Measurements from ENCODE around the gene CSF2RB.
A peak's percentile ranks its signal among the peaks of the same experiment; 100 is the strongest.

CSF2RB gene

GRCh38 chr22:36875741-36876140, 37.7 kb upstream of the CSF2RB start:
- H3K9me3 Mint-ChIP-seq: peaks cover 18% of the 10 kb centered on the region
- peaks cover 72% of the 10 kb centered on the region for H3K36me3 Mint-ChIP-seq (ENCODE audit: low read depth)
- DNase-seq (ENCODE audit: low spot score): no peak
- H3K27ac Mint-ChIP-seq: peak overlapping the region; percentile 22
- no peaks in the 10 kb centered on the region for H3K27me3 Mint-ChIP-seq (ENCODE audit: low read depth)
- H3K4me3 Mint-ChIP-seq: no peak overlapping the region
- H3K4me1 Mint-ChIP-seq (ENCODE audit: low read depth): peaks cover 18% of the 10 kb centered on the region

- H3K9me3 Mint-ChIP-seq: peaks cover 42% of the 10 kb centered on the region
- H3K27ac Mint-ChIP-seq: no peak overlapping the region
- H3K27me3 Mint-ChIP-seq (ENCODE audit: low read depth): no peaks in the 10 kb centered on the region
- peaks cover 55% of the 10 kb centered on the region for H3K36me3 Mint-ChIP-seq (ENCODE audit: low read depth)
- no peak overlapping the region for H3K4me3 Mint-ChIP-seq
- no peak for DNase-seq (ENCODE audit: low spot score)
- H3K4me1 Mint-ChIP-seq (ENCODE audit: low read depth): peaks cover 2% of the 10 kb centered on the region
Measured at GRCh38 chr22:36879775-36880174, 33.7 kb upstream of the CSF2RB start.

GRCh38 chr22:36881504-36882245, 31.8 kb upstream of the CSF2RB start:
- no peak overlapping the region for H3K27ac Mint-ChIP-seq
- H3K4me3 Mint-ChIP-seq: no peak overlapping the region

GRCh38 chr22:36884349-36885158, 28.9 kb upstream of the CSF2RB start:
- H3K4me1 Mint-ChIP-seq (ENCODE audit: low read depth): peaks cover 9% of the 10 kb centered on the region
- DNase-seq (ENCODE audit: low spot score): no peak
- peaks cover 19% of the 10 kb centered on the region for H3K36me3 Mint-ChIP-seq (ENCODE audit: low read depth)
- H3K27ac Mint-ChIP-seq: no peak overlapping the region
- no peak overlapping the region for H3K4me3 Mint-ChIP-seq
- peaks cover 38% of the 10 kb centered on the region for H3K9me3 Mint-ChIP-seq
- peaks cover 3% of the 10 kb centered on the region for H3K27me3 Mint-ChIP-seq (ENCODE audit: low read depth)

More at GRCh38 chr22:36881504-36882245, 31.8 kb upstream of the CSF2RB start:
- DNase-seq (ENCODE audit: low spot score): no peak
- no peaks in the 10 kb centered on the region for H3K27me3 Mint-ChIP-seq (ENCODE audit: low read depth)
- H3K9me3 Mint-ChIP-seq: peaks cover 42% of the 10 kb centered on the region
- peaks cover 2% of the 10 kb centered on the region for H3K4me1 Mint-ChIP-seq (ENCODE audit: low read depth)
- peaks cover 43% of the 10 kb centered on the region for H3K36me3 Mint-ChIP-seq (ENCODE audit: low read depth)

- Mint-ChIP-seq H3K27ac (no peak overlapping the region), H3K36me3 (ENCODE audit: low read depth) (peaks cover 14% of the 10 kb centered on the region), H3K4me3 (no peak overlapping the region), H3K9me3 (peaks cover 31% of the 10 kb centered on the region), H3K27me3 (ENCODE audit: low read depth) (peaks cover 3% of the 10 kb centered on the region), H3K4me1 (ENCODE audit: low read depth) (peaks cover 9% of the 10 kb centered on the region)
- DNase-seq (ENCODE audit: low spot score): no peak
Measured at GRCh38 chr22:36885474-36885873, 28.0 kb upstream of the CSF2RB start.

- peaks cover 9% of the 10 kb centered on the region for H3K4me1 Mint-ChIP-seq (ENCODE audit: low read depth)
- peaks cover 27% of the 10 kb centered on the region for H3K9me3 Mint-ChIP-seq
- H3K36me3 Mint-ChIP-seq (ENCODE audit: low read depth): peaks cover 12% of the 10 kb centered on the region
- no peak overlapping the region for H3K4me3 Mint-ChIP-seq
- no peak for DNase-seq (ENCODE audit: low spot score)
- H3K27ac Mint-ChIP-seq: no peak overlapping the region
- H3K27me3 Mint-ChIP-seq (ENCODE audit: low read depth): peaks cover 3% of the 10 kb centered on the region
Measured at GRCh38 chr22:36886016-36886415, 27.4 kb upstream of the CSF2RB start.

GRCh38 chr22:36887162-36887561, 26.3 kb upstream of the CSF2RB start:
- Mint-ChIP-seq H3K4me1 (ENCODE audit: low read depth) (peaks cover 13% of the 10 kb centered on the region), H3K36me3 (ENCODE audit: low read depth) (peaks cover 5% of the 10 kb centered on the region), H3K27ac (peak overlapping the region; percentile 80), H3K4me3 (peak overlapping the region; percentile 10), H3K27me3 (ENCODE audit: low read depth) (peaks cover 5% of the 10 kb centered on the region), H3K9me3 (peaks cover 16% of the 10 kb centered on the region)
- no peak for DNase-seq (ENCODE audit: low spot score)

GRCh38 chr22:36891646-36892045, 21.8 kb upstream of the CSF2RB start:
- Mint-ChIP-seq H3K27me3 (ENCODE audit: low read depth) (peaks cover 5% of the 10 kb centered on the region), H3K36me3 (ENCODE audit: low read depth) (peaks cover 8% of the 10 kb centered on the region), H3K4me1 (ENCODE audit: low read depth) (peaks cover 23% of the 10 kb centered on the region), H3K27ac (no peak overlapping the region), H3K9me3 (peaks cover 11% of the 10 kb centered on the region), H3K4me3 (no peak overlapping the region)
- DNase-seq (ENCODE audit: low spot score): no peak

- Mint-ChIP-seq H3K4me1 (ENCODE audit: low read depth) (peaks cover 20% of the 10 kb centered on the region), H3K4me3 (no peak overlapping the region), H3K36me3 (ENCODE audit: low read depth) (peaks cover 11% of the 10 kb centered on the region), H3K27me3 (ENCODE audit: low read depth) (peaks cover 5% of the 10 kb centered on the region), H3K9me3 (peaks cover 16% of the 10 kb centered on the region), H3K27ac (no peak overlapping the region)
- no peak for DNase-seq (ENCODE audit: low spot score)
Measured at GRCh38 chr22:36892292-36892691, 21.1 kb upstream of the CSF2RB start.

- H3K4me1 Mint-ChIP-seq (ENCODE audit: low read depth): peaks cover 21% of the 10 kb centered on the region
- H3K36me3 Mint-ChIP-seq (ENCODE audit: low read depth): peaks cover 12% of the 10 kb centered on the region
- H3K27ac Mint-ChIP-seq: no peak overlapping the region
Measured at GRCh38 chr22:36893262-36893661, 20.2 kb upstream of the CSF2RB start.

GRCh38 chr22:36894266-36894665, 19.2 kb upstream of the CSF2RB start:
- Mint-ChIP-seq H3K36me3 (ENCODE audit: low read depth) (peaks cover 12% of the 10 kb centered on the region), H3K4me3 (no peak overlapping the region), H3K9me3 (peaks cover 18% of the 10 kb centered on the region), H3K27ac (no peak overlapping the region), H3K27me3 (ENCODE audit: low read depth) (peaks cover 7% of the 10 kb centered on the region), H3K4me1 (ENCODE audit: low read depth) (peaks cover 25% of the 10 kb centered on the region)
- DNase-seq (ENCODE audit: low spot score): no peak

More at GRCh38 chr22:36893262-36893661, 20.2 kb upstream of the CSF2RB start:
- H3K9me3 Mint-ChIP-seq: peaks cover 18% of the 10 kb centered on the region
- DNase-seq (ENCODE audit: low spot score): no peak
- H3K27me3 Mint-ChIP-seq (ENCODE audit: low read depth): peaks cover 2% of the 10 kb centered on the region
- H3K4me3 Mint-ChIP-seq: no peak overlapping the region

GRCh38 chr22:36897611-36898010, 15.8 kb upstream of the CSF2RB start:
- H3K27me3 Mint-ChIP-seq (ENCODE audit: low read depth): peaks cover 7% of the 10 kb centered on the region
- no peak overlapping the region for H3K4me3 Mint-ChIP-seq
- H3K9me3 Mint-ChIP-seq: peaks cover 23% of the 10 kb centered on the region
- no peak for DNase-seq (ENCODE audit: low spot score)
- H3K4me1 Mint-ChIP-seq (ENCODE audit: low read depth): peaks cover 42% of the 10 kb centered on the region
- no peak overlapping the region for H3K27ac Mint-ChIP-seq
- peaks cover 12% of the 10 kb centered on the region for H3K36me3 Mint-ChIP-seq (ENCODE audit: low read depth)

- Mint-ChIP-seq H3K4me1 (ENCODE audit: low read depth) (peaks cover 44% of the 10 kb centered on the region), H3K36me3 (ENCODE audit: low read depth) (peaks cover 14% of the 10 kb centered on the region), H3K27ac (no peak overlapping the region), H3K27me3 (ENCODE audit: low read depth) (peaks cover 8% of the 10 kb centered on the region), H3K4me3 (no peak overlapping the region), H3K9me3 (peaks cover 28% of the 10 kb centered on the region)
- DNase-seq (ENCODE audit: low spot score): no peak
Measured at GRCh38 chr22:36898690-36899089, 14.7 kb upstream of the CSF2RB start.

GRCh38 chr22:36899498-36899897, 13.9 kb upstream of the CSF2RB start:
- peak overlapping the region; percentile 65 for H3K27ac Mint-ChIP-seq
- peaks cover 15% of the 10 kb centered on the region for H3K36me3 Mint-ChIP-seq (ENCODE audit: low read depth)
- H3K9me3 Mint-ChIP-seq: peaks cover 29% of the 10 kb centered on the region
- H3K27me3 Mint-ChIP-seq (ENCODE audit: low read depth): peaks cover 8% of the 10 kb centered on the region
- no peak overlapping the region for H3K4me3 Mint-ChIP-seq
- DNase-seq (ENCODE audit: low spot score): no peak
- H3K4me1 Mint-ChIP-seq (ENCODE audit: low read depth): peaks cover 42% of the 10 kb centered on the region
